Activated CD4-positive, alpha-beta T cell treated with anti-CD3 and anti-CD28 coated beads, Interleukin-2, amount 10 ng/mL, durations not matched to agents 24 days and 14 days (primary cell): Measurements from ENCODE around the gene CHADL. TPM values are rescaled to one million over a fixed set of nuclear protein-coding genes. Genes with fewer than 3 reads are reported as not detected.
A peak's percentile ranks its signal among the peaks of the same experiment; 100 is the strongest.
"Not testable (repeated sequence)": the region's sequence is repeated elsewhere in the genome, so short reads cannot be mapped to it uniquely, and the experiment has no call there.

Source experiments
- DNase-seq: peaks from one replicate; pipeline ENCODE4 v3.0.0; 2022
- H3K27ac Mint-ChIP-seq: one replicate; pipeline ENCODE4 v1.8.0; 2022; ENCODE audit warnings: mild to moderate bottlenecking, mixed read lengths
- H3K27me3 Mint-ChIP-seq: one replicate; pipeline ENCODE4 v1.8.0; 2022; ENCODE audit warnings: mixed read lengths
- H3K36me3 Mint-ChIP-seq: one replicate; pipeline ENCODE4 v1.8.0; 2022; ENCODE audit warnings: low read depth, mild to moderate bottlenecking, mixed read lengths
- H3K4me1 Mint-ChIP-seq: one replicate; pipeline ENCODE4 v1.8.0; 2021; ENCODE audit warnings: mixed read lengths
- H3K4me3 Mint-ChIP-seq: one replicate; pipeline ENCODE4 v1.8.0; 2022; ENCODE audit warnings: mild to moderate bottlenecking, moderate library complexity, mixed read lengths
- H3K9me3 Mint-ChIP-seq: one replicate; pipeline ENCODE4 v1.8.0; 2021; ENCODE audit warnings: mixed read lengths
- intact Hi-C: fragments of 100-400 bp; cut with micrococcal nuclease; formaldehyde crosslinking; loops from one replicate; pipeline ENCODE4 v1.15.1; 2023
- total RNA-seq: library from RNA; stranded (reverse); gene quantifications from 2 replicates; pipeline ENCODE4 v1.2.3, GENCODE V29; 2022

CHADL gene
- total RNA-seq, 1 donor from 2014 or later = 0.33 TPM

DNA sequence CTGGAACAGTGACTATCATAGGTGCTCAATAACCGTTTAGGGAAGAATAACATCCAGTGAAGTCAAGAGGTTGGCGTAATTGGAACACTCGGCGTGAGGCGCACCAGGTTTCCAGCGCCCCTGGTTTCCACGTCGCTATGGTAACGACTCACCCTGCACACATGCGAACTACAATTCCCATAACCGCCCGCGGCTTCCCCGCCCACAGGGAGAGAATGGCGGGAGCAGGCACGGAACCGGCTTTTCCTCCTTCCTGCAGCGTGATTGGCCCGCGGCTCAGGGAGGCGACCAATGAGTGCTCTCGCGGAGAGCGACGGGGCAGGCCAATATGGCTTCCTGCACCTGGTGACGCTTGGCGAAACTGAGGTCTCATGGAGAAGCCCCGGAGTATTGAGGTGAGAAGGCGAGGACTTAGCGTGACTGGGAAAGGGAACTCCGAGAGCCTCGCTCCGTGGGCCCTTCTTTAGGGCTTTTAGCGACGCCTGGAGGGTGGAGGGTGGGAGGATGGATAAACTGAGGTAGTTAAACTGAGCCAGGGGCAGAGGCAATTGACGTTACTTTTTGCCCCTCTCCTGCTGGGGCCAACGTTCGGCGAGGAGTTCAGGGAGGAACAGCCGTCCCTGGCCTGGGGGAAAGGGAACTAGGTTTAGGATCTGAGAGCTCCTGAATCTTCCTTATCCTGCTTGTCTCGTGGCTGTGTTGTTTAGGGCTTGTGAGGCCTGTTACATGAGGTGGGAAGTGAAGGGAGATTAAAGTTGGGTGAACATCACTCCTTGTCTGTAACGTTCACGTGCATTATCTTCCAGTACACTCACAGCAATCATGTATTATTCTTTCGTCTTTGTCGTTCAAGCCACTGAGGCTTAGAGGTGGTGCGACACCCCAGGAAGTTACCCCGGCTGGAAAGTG is 35.5 kb downstream of the CHADL start, which contains the start of gene L3MBTL2:
Gene L3MBTL2 (plus strand): TSS at position 321 of the 909 bp plus-strand sequence. CDS start 51 bp downstream, at position 372.
- peaks cover 21% of the 10 kb centered on the region for H3K36me3 Mint-ChIP-seq
- H3K27me3 Mint-ChIP-seq = peaks cover 19% of the 10 kb centered on the region
- intact Hi-C loops = loop anchor here (1.0 to 2.0 kb wide), 4 partner anchors 80 to 348 kb away; partner anchors contain the start of genes RBX1, ST13 and XPNPEP3
- DNase-seq = peak; percentile 100
- H3K9me3 Mint-ChIP-seq = no peaks in the 10 kb centered on the region
- H3K4me1 Mint-ChIP-seq = peaks cover 20% of the 10 kb centered on the region
- peak within 1 kb of the TSS; percentile 94 for H3K27ac Mint-ChIP-seq
- H3K4me3 Mint-ChIP-seq = peak within 1 kb of the TSS; percentile 94

DNA sequence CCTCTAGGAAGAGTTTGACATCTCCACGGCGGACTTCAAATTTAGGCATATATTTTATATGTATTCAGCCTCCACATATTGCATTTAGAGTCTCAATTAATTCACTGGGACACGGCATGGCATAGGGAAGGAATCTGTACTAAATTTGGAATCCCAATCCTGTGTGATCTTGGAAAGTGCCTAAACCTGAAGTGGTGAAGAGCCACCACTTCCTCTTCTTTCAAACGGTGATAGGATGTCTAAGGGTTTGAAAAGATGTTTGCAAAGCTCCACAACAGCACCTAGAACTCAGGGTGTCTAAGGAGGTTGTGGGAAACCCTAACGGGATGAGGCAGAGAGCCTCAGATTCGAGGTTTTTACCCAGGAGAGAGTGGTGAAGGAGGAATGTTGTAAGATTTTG is 36.7 kb downstream of the CHADL start:
- intact Hi-C loops = loop anchor here (2.0 kb wide), 2 partner anchors 181 to 347 kb away; partner anchors contain the start of genes ST13 and XPNPEP3
- Mint-ChIP-seq H3K9me3 (no peaks in the 10 kb centered on the region), H3K4me1 (peaks cover 20% of the 10 kb centered on the region), H3K27ac (peak overlapping the region; percentile 65), H3K4me3 (peak overlapping the region; percentile 60), H3K27me3 (peaks cover 25% of the 10 kb centered on the region), H3K36me3 (peaks cover 17% of the 10 kb centered on the region)
- DNase-seq = no peak

DNA sequence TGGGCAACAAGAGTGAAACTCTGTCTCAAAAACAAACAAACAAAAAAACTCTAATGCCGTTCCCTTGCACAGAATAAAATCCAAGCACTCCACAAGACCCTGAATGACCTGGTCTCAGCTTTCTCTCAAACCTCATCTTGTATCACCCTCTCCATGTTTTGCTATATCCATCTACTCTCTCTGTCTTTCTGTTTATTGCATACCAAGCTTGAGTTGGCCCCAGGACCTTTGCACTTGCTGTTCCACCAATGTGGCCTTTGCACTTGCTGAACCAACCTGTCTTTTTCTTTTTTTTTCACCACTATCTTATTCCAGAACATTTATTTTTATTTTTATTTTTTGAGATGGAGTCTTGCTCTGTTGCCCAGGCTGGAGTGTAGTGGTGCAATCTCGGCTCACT is 37.6 kb downstream of the CHADL start:
- H3K4me3 Mint-ChIP-seq = no peak overlapping the region
- no peak for DNase-seq
- intact Hi-C loops = no loop called here
- H3K9me3 Mint-ChIP-seq = no peaks in the 10 kb centered on the region
- peaks cover 13% of the 10 kb centered on the region for H3K36me3 Mint-ChIP-seq
- H3K4me1 Mint-ChIP-seq = peaks cover 25% of the 10 kb centered on the region
- H3K27ac Mint-ChIP-seq = no peak overlapping the region
- peaks cover 27% of the 10 kb centered on the region for H3K27me3 Mint-ChIP-seq

DNA sequence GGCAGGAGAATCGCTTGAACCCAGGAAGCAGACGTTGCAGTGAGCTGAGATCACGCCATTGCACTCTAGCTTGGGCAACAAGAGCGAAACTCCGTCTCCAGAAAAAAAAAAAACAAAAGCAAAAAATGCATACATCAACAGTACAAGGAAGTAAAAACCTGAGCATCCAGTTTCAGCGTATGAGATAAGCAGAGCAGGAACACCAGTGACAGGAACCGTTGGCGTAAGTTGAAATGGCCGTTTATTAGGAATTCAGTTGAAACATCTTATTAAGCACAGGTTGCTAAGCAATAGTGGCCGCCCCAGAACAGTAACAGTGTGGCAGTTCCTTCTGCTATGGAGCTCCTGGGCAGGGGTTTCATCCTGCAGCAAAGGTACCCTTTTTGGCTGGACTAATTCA is 39.6 kb downstream of the CHADL start:
- no peak overlapping the region for H3K27ac Mint-ChIP-seq
- peaks cover 33% of the 10 kb centered on the region for H3K27me3 Mint-ChIP-seq
- H3K36me3 Mint-ChIP-seq = peaks cover 3% of the 10 kb centered on the region
- H3K4me3 Mint-ChIP-seq = no peak overlapping the region
- H3K4me1 Mint-ChIP-seq = peaks cover 23% of the 10 kb centered on the region
- H3K9me3 Mint-ChIP-seq = no peaks in the 10 kb centered on the region
- no peak for DNase-seq
- intact Hi-C loops = no loop called here

DNA sequence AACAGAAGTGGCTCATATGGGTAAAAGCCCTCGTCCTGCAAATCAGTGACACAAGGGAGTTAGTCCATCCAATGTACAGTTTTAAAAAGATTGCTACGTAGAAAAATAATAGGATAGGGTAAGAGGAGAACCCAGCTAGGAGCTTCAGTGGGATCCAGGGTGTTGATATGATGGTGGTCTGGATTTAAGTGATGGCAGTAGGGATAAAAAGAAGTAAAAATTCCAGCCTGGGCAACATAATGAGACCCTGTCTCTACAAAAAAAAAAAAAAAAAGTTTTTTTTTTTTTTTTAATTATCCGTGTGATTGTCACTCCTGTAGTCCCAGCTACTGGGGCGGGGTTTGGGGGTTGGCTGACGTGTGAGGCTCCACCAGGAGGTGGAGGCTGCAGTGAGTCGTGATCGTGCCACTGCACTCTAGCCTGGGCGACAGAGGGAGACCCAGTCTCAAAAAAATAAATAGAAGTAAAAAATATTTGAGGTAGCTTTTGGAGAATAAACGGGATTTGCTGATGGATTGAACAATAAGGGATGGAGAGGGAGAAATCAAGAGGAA is 42.6 kb downstream of the CHADL start:
- H3K36me3 Mint-ChIP-seq = no peaks in the 10 kb centered on the region
- H3K4me3 Mint-ChIP-seq = peak overlapping the region; percentile 80
- no peaks in the 10 kb centered on the region for H3K9me3 Mint-ChIP-seq
- H3K4me1 Mint-ChIP-seq = peaks cover 8% of the 10 kb centered on the region
- intact Hi-C loops = no loop called here
- no peak overlapping the region for H3K27ac Mint-ChIP-seq
- DNase-seq = peak; percentile 89
- peaks cover 27% of the 10 kb centered on the region for H3K27me3 Mint-ChIP-seq

DNA sequence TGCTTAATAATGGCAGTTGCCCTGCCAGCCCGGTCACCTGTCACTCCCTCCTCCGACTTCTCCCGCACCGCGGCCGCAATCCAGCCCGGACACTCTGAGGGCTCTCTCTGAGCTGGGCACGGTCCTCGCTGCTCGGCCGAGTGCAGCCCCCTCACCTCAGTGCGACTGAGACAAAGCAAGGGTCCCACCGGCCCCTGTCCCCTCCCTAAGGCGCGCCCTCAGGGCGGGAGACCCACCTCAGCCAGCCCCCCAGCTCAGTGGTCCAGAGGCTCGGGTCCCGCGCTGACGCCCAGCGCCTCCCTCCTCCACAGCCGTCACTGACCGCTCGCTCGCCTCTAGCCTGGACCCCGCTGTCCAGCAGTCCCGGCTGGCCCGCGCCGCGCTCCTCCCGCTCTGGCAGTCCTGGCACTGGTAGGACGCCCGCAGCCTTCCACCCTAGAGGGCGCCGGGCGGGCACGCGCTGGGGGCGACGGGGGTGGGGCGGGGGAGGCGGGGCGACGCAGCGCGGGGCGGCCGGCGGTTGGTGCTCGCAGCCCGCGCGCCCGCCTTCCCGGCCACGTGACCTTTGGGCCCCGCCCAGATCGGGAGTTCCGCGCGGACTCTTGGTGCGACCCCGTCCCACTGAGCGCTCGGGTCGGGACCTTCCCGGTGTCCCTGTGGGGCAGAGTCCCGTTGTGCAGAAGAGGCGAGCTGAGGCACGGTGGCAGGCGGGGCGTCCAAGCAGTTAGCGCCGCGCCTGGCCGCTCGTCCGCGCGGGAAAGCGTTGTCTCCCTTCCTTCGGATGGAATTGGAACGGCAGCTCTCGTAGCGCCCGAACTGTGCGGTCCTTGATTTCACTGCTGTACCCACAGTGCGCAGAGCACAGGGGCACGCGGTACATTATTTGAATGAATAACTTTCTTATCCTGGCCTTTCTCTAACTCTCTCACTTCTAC is 43.4 kb downstream of the CHADL start:
- H3K27me3 Mint-ChIP-seq = peaks cover 28% of the 10 kb centered on the region
- peaks cover 8% of the 10 kb centered on the region for H3K4me1 Mint-ChIP-seq
- H3K9me3 Mint-ChIP-seq = no peaks in the 10 kb centered on the region
- DNase-seq = peak; percentile 96
- no peaks in the 10 kb centered on the region for H3K36me3 Mint-ChIP-seq
- intact Hi-C loops = no loop called here
- H3K4me3 Mint-ChIP-seq = peak overlapping the region; percentile 80
- H3K27ac Mint-ChIP-seq = peak overlapping the region; percentile 63

DNA sequence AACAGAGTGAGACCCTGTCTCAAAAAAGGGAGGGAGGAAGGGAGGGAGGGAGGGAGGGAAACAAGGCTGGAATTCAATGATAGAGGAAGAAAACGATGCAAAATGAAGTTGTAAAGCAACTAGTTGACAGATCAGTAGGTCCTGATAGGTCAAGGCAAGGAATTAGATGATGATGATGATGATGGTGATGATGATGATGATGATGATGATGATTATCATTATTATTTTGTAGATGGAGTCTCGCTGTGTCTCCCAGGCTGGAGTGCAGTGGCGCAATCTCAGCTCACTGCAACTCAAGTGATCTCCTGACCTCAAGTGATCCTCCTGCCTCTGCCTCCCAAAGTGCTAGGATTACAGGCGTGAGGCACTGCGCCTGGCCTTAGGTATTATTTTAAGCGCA is 46.9 kb downstream of the CHADL start:
- DNase-seq = no peak
- H3K9me3 Mint-ChIP-seq = no peaks in the 10 kb centered on the region
- intact Hi-C loops = no loop called here

DNA sequence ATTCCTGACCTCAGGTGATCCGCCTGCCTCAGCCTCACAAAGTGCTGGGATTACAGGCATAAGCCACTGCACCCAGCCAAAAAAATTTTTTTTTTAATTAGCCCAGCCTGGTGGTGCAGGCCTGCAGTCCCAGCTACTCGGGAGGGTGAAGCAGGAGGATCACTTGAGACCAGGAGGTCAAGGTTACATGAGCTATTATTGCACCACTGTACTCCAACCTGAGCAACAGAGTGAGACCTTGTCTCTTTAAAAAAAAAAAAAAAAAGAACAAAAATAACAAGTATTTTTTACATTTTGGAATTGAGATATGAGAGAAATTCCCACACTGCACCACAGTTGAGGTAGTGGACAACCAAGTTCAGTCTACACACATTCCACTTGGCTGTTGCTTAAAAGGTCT is 49.3 kb downstream of the CHADL start:
- no peak overlapping the region for H3K4me3 Mint-ChIP-seq
- DNase-seq = no peak
- intact Hi-C loops = no loop called here
- no peaks in the 10 kb centered on the region for H3K9me3 Mint-ChIP-seq
- peaks cover 11% of the 10 kb centered on the region for H3K27me3 Mint-ChIP-seq
- H3K27ac Mint-ChIP-seq = no peak overlapping the region
- no peaks in the 10 kb centered on the region for H3K4me1 Mint-ChIP-seq
- H3K36me3 Mint-ChIP-seq = no peaks in the 10 kb centered on the region

More for the DNA sequence above, 46.9 kb downstream of the CHADL start:
- Mint-ChIP-seq H3K4me1 (peaks cover 8% of the 10 kb centered on the region), H3K36me3 (no peaks in the 10 kb centered on the region), H3K27ac (no peak overlapping the region), H3K27me3 (peaks cover 18% of the 10 kb centered on the region), H3K4me3 (no peak overlapping the region)

DNA sequence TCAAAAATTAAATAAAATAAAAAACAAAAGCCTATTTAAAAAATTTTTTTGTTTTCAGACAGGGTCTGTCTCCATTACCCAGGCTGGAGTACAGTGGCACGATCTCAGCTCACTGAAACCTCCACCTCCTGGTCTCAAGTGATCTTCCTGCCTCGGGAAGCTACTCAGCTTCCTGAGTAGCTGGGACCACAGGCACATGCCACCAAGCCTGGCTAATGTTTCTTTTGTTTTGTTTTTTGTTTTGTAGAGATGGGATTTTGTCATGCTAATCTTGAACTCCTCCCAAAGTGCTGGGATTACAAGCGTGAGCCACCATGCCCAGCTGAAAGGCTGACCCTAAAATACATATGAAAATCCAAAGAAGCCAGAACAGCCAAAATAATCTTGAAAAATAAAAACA is 56.1 kb downstream of the CHADL start:
- Mint-ChIP-seq H3K4me3 (no peak overlapping the region), H3K27ac (no peak overlapping the region), H3K4me1 (peaks cover 2% of the 10 kb centered on the region), H3K36me3 (peaks cover 9% of the 10 kb centered on the region), H3K9me3 (no peaks in the 10 kb centered on the region), H3K27me3 (no peaks in the 10 kb centered on the region)
- intact Hi-C loops = no loop called here
- DNase-seq = no peak

DNA sequence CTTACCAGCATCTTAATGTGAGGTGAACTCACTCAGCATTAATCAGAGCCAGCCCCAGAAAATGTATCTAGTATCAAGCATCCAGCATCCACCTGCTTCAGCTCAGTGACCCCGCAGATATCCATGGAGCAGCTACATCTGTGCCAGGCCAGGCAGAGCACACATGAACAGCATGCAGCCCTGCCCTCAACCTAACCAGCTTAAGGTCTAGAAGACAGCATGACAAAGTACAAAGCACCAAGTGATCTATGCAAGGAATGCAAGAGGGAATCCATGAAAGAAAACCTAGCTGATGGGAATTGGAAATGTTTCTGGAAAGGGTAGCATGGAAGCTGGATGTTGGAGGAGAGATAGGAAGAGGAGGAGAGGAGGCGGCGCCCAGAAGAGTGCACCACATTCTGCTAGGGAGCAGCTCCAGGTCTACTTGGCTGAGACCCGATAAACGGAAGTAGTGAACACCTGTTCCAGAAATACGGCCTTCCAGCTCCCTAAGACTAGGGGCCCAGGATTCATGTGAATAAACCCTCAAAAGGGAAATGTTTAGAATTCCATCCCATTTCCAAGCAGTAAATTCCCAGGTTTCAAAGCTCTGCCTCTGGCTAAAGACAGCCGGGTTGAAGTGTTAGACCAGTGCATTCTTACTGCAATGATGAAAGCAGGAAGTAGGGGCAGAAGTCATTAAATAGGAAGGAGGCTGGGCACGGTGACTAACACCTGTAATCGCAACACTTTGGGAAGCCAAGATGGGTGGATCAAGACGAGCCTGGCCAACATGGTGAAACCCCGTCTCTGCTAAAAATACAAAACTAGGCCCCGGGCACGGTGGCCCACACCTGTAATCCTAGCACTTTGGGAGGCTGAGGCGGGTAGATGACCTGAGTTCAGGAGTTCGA is 59.1 kb downstream of the CHADL start:
- H3K4me3 Mint-ChIP-seq = no peak overlapping the region
- DNase-seq = no peak
- H3K27ac Mint-ChIP-seq = no peak overlapping the region
- intact Hi-C loops = no loop called here
- no peaks in the 10 kb centered on the region for H3K9me3 Mint-ChIP-seq
- H3K27me3 Mint-ChIP-seq = no peaks in the 10 kb centered on the region
- H3K36me3 Mint-ChIP-seq = peaks cover 27% of the 10 kb centered on the region
- peaks cover 5% of the 10 kb centered on the region for H3K4me1 Mint-ChIP-seq

DNA sequence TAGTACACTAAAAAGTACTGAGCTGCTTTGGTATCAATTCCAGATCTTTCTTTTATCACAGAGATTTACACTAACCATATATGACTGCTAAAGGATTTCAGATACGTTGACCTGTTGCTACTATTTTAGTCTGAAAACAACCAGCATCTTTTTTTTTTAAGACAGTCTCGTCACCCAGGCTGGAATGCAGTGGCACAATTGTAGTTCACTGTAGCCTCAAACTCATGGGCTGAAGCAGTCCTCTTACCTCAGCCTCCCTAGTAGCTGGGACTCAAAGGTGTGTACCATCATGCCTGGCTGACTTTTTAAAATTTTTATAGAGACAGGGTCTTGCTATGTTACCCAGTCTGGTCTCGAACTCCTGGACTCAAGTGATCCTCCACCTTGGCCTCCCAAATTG is 59.8 kb downstream of the CHADL start:
- H3K4me3 Mint-ChIP-seq = no peak overlapping the region
- intact Hi-C loops = no loop called here
- no peak for DNase-seq
- H3K4me1 Mint-ChIP-seq = peaks cover 7% of the 10 kb centered on the region
- H3K27me3 Mint-ChIP-seq = no peaks in the 10 kb centered on the region
- peaks cover 33% of the 10 kb centered on the region for H3K36me3 Mint-ChIP-seq
- no peaks in the 10 kb centered on the region for H3K9me3 Mint-ChIP-seq
- no peak overlapping the region for H3K27ac Mint-ChIP-seq

DNA sequence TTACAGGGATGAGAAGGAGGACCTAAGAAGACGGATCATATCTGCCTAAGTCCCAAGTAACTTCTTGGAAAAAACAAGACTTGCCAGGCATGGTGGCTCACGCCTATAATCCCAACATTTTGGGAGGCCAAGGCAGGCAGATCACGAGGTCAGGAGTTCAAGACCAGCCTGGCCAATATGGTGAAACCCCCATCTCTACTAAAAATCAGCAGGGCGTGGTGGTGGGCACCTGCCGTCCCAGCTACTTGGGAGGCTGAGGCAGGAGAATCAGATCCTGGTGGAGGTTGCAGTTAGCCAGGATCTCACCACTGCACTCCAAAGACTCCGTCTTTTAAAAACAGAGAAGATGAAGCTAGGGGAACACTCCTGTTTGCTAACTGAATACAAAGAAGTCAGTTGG is 60.4 kb downstream of the CHADL start:
- H3K27ac Mint-ChIP-seq, H3K9me3 Mint-ChIP-seq, DNase-seq, intact Hi-C loops, H3K27me3 Mint-ChIP-seq, H3K4me3 Mint-ChIP-seq: not testable (repeated sequence)
- peaks cover 38% of the 10 kb centered on the region for H3K36me3 Mint-ChIP-seq
- H3K4me1 Mint-ChIP-seq = peaks cover 11% of the 10 kb centered on the region
